Measurements from ENCODE around the gene BMAL2.

The BMAL2 gene

GRCh38 chr12:27332714-27333402 lies at the start of gene BMAL2:
Gene BMAL2 (plus strand): TSS chr12:27332836. CDS start chr12:27333073, 237 bp downstream.
- peak; percentile 77 for DNase-seq (ENCODE audit: low read depth, low spot score)

- DNase-seq (ENCODE audit: low read depth, low spot score), result no peak
Observed at GRCh38 chr12:27284021-27284420, 48.6 kb upstream of the BMAL2 start.

- no peak for DNase-seq (ENCODE audit: low read depth, low spot score)
Observed at GRCh38 chr12:27284751-27285150, 47.9 kb upstream of the BMAL2 start.

GRCh38 chr12:27285403-27285802 lies 47.2 kb upstream of the BMAL2 start:
- no peak for DNase-seq (ENCODE audit: low read depth, low spot score)

GRCh38 chr12:27289414-27289813 lies 43.2 kb upstream of the BMAL2 start:
- no peak for DNase-seq (ENCODE audit: low read depth, low spot score)

- no peak for DNase-seq (ENCODE audit: low read depth, low spot score)
Observed at GRCh38 chr12:27290501-27291168, 42.0 kb upstream of the BMAL2 start.

GRCh38 chr12:27291862-27292261 lies 40.8 kb upstream of the BMAL2 start:
- DNase-seq (ENCODE audit: low read depth, low spot score), result no peak

GRCh38 chr12:27292718-27293117 lies 39.9 kb upstream of the BMAL2 start:
- no peak for DNase-seq (ENCODE audit: low read depth, low spot score)

- DNase-seq (ENCODE audit: low read depth, low spot score), result no peak
Observed at GRCh38 chr12:27293463-27293862, 39.2 kb upstream of the BMAL2 start.

GRCh38 chr12:27296674-27297073 lies 36.0 kb upstream of the BMAL2 start:
- DNase-seq (ENCODE audit: low read depth, low spot score), result no peak

- no peak for DNase-seq (ENCODE audit: low read depth, low spot score)
Observed at GRCh38 chr12:27297566-27297965, 35.1 kb upstream of the BMAL2 start.

- DNase-seq (ENCODE audit: low read depth, low spot score), result no peak
Observed at GRCh38 chr12:27299102-27299501, 33.5 kb upstream of the BMAL2 start.

- DNase-seq (ENCODE audit: low read depth, low spot score), result no peak
Observed at GRCh38 chr12:27300226-27300625, 32.4 kb upstream of the BMAL2 start.

- no peak for DNase-seq (ENCODE audit: low read depth, low spot score)
Observed at GRCh38 chr12:27303139-27304111, 29.2 kb upstream of the BMAL2 start.

- no peak for DNase-seq (ENCODE audit: low read depth, low spot score)
Observed at GRCh38 chr12:27304856-27305255, 27.8 kb upstream of the BMAL2 start.

GRCh38 chr12:27305673-27306456 lies 26.8 kb upstream of the BMAL2 start:
- no peak for DNase-seq (ENCODE audit: low read depth, low spot score)

GRCh38 chr12:27309293-27309994 lies 23.2 kb upstream of the BMAL2 start:
- no peak for DNase-seq (ENCODE audit: low read depth, low spot score)

- no peak for DNase-seq (ENCODE audit: low read depth, low spot score)
Observed at GRCh38 chr12:27309995-27310315, 22.7 kb upstream of the BMAL2 start.

- DNase-seq (ENCODE audit: low read depth, low spot score), result no peak
Observed at GRCh38 chr12:27316947-27317346, 15.7 kb upstream of the BMAL2 start.

- no peak for DNase-seq (ENCODE audit: low read depth, low spot score)
Observed at GRCh38 chr12:27319409-27319808, 13.2 kb upstream of the BMAL2 start.

GRCh38 chr12:27319848-27320247 lies 12.8 kb upstream of the BMAL2 start:
- no peak for DNase-seq (ENCODE audit: low read depth, low spot score)
